Neural progenitor cell (in vitro differentiated cells): ENCODE data around the gene REPS1. TPM values are rescaled to one million over a fixed set of nuclear protein-coding genes. Genes with fewer than 3 reads are reported as not detected.

Experiments
- DNase-seq: peaks from one replicate; pipeline ENCODE4 v3.0.0-alpha.2; 2016; ENCODE audit warnings: low spot score
- H2AFZ ChIP-seq: fragments of 200-600 bp; sonication (generic); replicated peaks from 2 replicates; pipeline ENCODE4 v1.6.1; 2016; ENCODE audit warnings: antibody characterized with exemption
- H3F3A ChIP-seq: fragments of 200-600 bp; sonication (generic); 2 replicates; pipeline ENCODE4 v1.6.1; 2016; ENCODE audit warnings: antibody characterized with exemption, low read depth
- H3K27ac ChIP-seq: fragments of 200-600 bp; sonication (generic); 2 replicates; pipeline ENCODE4 v1.5.1; 2016; ENCODE audit warnings: mild to moderate bottlenecking
- H3K27me3 ChIP-seq: fragments of 200-600 bp; sonication (generic); 2 replicates; pipeline ENCODE4 v1.6.1; 2016; ENCODE audit warnings: mild to moderate bottlenecking, moderate library complexity
- H3K36me3 ChIP-seq: fragments of 200-600 bp; sonication (generic); 2 replicates; pipeline ENCODE4 v1.5.1; 2016
- H3K4me1 ChIP-seq: fragments of 200-600 bp; sonication (generic); 2 replicates; pipeline ENCODE4 v1.6.1; 2016; ENCODE audit warnings: mixed run types
- H3K4me2 ChIP-seq: fragments of 200-600 bp; sonication (generic); 2 replicates; pipeline ENCODE4 v1.6.1; 2016
- H3K4me3 ChIP-seq: fragments of 200-600 bp; sonication (generic); 2 replicates; pipeline ENCODE4 v1.5.1; 2016
- H3K79me2 ChIP-seq: fragments of 200-600 bp; sonication (generic); 2 replicates; pipeline ENCODE4 v1.6.1; 2016; ENCODE audit warnings: low read depth
- H3K9ac ChIP-seq: fragments of 200-600 bp; sonication (generic); 2 replicates; pipeline ENCODE4 v1.6.1; 2016
- H3K9me3 ChIP-seq: fragments of 200-600 bp; sonication (generic); 2 replicates; pipeline ENCODE4 v1.5.1; 2016; ENCODE audit warnings: low read depth
- H4K20me1 ChIP-seq: fragments of 200-600 bp; sonication (generic); 2 replicates; pipeline ENCODE4 v1.6.1; 2016; ENCODE audit warnings: low read depth
- H3K27ac Mint-ChIP-seq: 3 replicates; pipeline ENCODE4 v1.8.0; 2021; ENCODE audit warnings: mixed read lengths
- H3K27me3 Mint-ChIP-seq: 2 replicates; pipeline ENCODE4 v1.8.0; 2022; ENCODE audit warnings: low read depth, mild to moderate bottlenecking, inconsistent platforms, moderate library complexity, mixed read lengths; ENCODE audit not compliant: insufficient read depth
- H3K36me3 Mint-ChIP-seq: 3 replicates; pipeline ENCODE4 v1.8.0; 2021; ENCODE audit warnings: mixed read lengths
- H3K4me1 Mint-ChIP-seq: 3 replicates; pipeline ENCODE4 v1.8.0; 2021; ENCODE audit warnings: mixed read lengths
- H3K4me3 Mint-ChIP-seq: 3 replicates; pipeline ENCODE4 v1.8.0; 2021; ENCODE audit warnings: mild to moderate bottlenecking, moderate library complexity, mixed read lengths
- H3K9me3 Mint-ChIP-seq: 3 replicates; pipeline ENCODE4 v1.8.0; 2020; ENCODE audit warnings: mixed read lengths
- CTCF ChIP-seq: fragments of 200-600 bp; sonication (generic); IDR thresholded peaks from 2 replicates; pipeline ENCODE4 v1.5.1; 2017; ENCODE audit warnings: antibody characterized with exemption, mild to moderate bottlenecking
- EZH2 ChIP-seq: fragments of 200-600 bp; sonication (generic); IDR thresholded peaks from 2 replicates; pipeline ENCODE4 v1.6.1; 2017; ENCODE audit warnings: antibody characterized with exemption, mild to moderate bottlenecking, moderate library complexity
- EZH2phosphoT487 ChIP-seq: fragments of 200-600 bp; sonication (generic); IDR thresholded peaks from 2 replicates; pipeline ENCODE4 v1.6.1; 2017; ENCODE audit warnings: antibody characterized with exemption
- total RNA-seq: library from RNA; depleted of rRNA; stranded (reverse); fragments of >200 nt; gene quantifications from 2 replicates; pipeline ENCODE4 v1.2.3, GENCODE V29; 2015; ENCODE audit warnings: low replicate concordance

REPS1 gene
- total RNA-seq, 1 donor from 2014 or later: 97.5 TPM

- DNase-seq: no peak
- H3K27ac ChIP-seq: no peak overlapping the region
- no peaks in the 10 kb centered on the region for H3K4me1 ChIP-seq
- no peaks in the 10 kb centered on the region for H4K20me1 ChIP-seq
- H3K36me3 ChIP-seq: peaks cover 10% of the 10 kb centered on the region
- Mint-ChIP-seq H3K9me3 (no peaks in the 10 kb centered on the region), H3K27me3 (no peaks in the 10 kb centered on the region), H3K27ac (no peak overlapping the region), H3K4me3 (no peak overlapping the region), H3K36me3 (peaks cover 3% of the 10 kb centered on the region), H3K4me1 (no peaks in the 10 kb centered on the region)
- H3K4me2 ChIP-seq: no peak overlapping the region
- no peaks in the 10 kb centered on the region for H3K9me3 ChIP-seq
- peaks cover 4% of the 10 kb centered on the region for H3F3A ChIP-seq
- no peaks in the 10 kb centered on the region for H3K27me3 ChIP-seq
- no peak overlapping the region for H3K9ac ChIP-seq
- no peaks in the 10 kb centered on the region for H3K79me2 ChIP-seq
- TF ChIP-seq EZH2 (no peak), CTCF (no peak), EZH2phosphoT487 (no peak)
- no peak overlapping the region for H2AFZ ChIP-seq
- no peak overlapping the region for H3K4me3 ChIP-seq
Measured at GRCh38 chr6:138920906-138921305, 67.1 kb downstream of the REPS1 start.

- TF ChIP-seq EZH2 (no peak), CTCF (no peak), EZH2phosphoT487 (no peak)
- Histone ChIP-seq H3K9ac (no peak overlapping the region), H3K9me3 (no peaks in the 10 kb centered on the region), H3K36me3 (peaks cover 20% of the 10 kb centered on the region), H3F3A (no peaks in the 10 kb centered on the region), H2AFZ (no peak overlapping the region), H3K79me2 (no peaks in the 10 kb centered on the region), H3K27ac (no peak overlapping the region), H3K4me3 (no peak overlapping the region), H3K4me2 (no peak overlapping the region), H3K27me3 (no peaks in the 10 kb centered on the region), H4K20me1 (no peaks in the 10 kb centered on the region), H3K4me1 (no peaks in the 10 kb centered on the region)
- Mint-ChIP-seq H3K27ac (no peak overlapping the region), H3K4me3 (no peak overlapping the region), H3K9me3 (no peaks in the 10 kb centered on the region), H3K36me3 (peaks cover 23% of the 10 kb centered on the region), H3K27me3 (no peaks in the 10 kb centered on the region), H3K4me1 (no peaks in the 10 kb centered on the region)
- DNase-seq: no peak
Measured at GRCh38 chr6:138914701-138915100, 73.4 kb downstream of the REPS1 start.

- no peaks in the 10 kb centered on the region for H3K4me1 ChIP-seq
- no peak overlapping the region for H3K27ac Mint-ChIP-seq
- H3K36me3 Mint-ChIP-seq: peaks cover 34% of the 10 kb centered on the region
- H3K27me3 ChIP-seq: no peaks in the 10 kb centered on the region
- DNase-seq: no peak
- no peaks in the 10 kb centered on the region for H3K4me1 Mint-ChIP-seq
- H3F3A ChIP-seq: no peaks in the 10 kb centered on the region
- no peaks in the 10 kb centered on the region for H4K20me1 ChIP-seq
- no peak overlapping the region for H3K4me2 ChIP-seq
- no peak overlapping the region for H3K4me3 ChIP-seq
- H3K9me3 ChIP-seq: no peaks in the 10 kb centered on the region
- H2AFZ ChIP-seq: no peak overlapping the region
- peaks cover 35% of the 10 kb centered on the region for H3K36me3 ChIP-seq
- TF ChIP-seq CTCF (no peak), EZH2phosphoT487 (no peak), EZH2 (no peak)
- no peak overlapping the region for H3K4me3 Mint-ChIP-seq
- no peaks in the 10 kb centered on the region for H3K79me2 ChIP-seq
- H3K27me3 Mint-ChIP-seq: no peaks in the 10 kb centered on the region
- H3K9me3 Mint-ChIP-seq: no peaks in the 10 kb centered on the region
- H3K27ac ChIP-seq: no peak overlapping the region
- H3K9ac ChIP-seq: no peak overlapping the region
Measured at GRCh38 chr6:138912308-138912707, 75.7 kb downstream of the REPS1 start.
